ENCODE results near the gene SRMS.

Gene SRMS

DNA sequence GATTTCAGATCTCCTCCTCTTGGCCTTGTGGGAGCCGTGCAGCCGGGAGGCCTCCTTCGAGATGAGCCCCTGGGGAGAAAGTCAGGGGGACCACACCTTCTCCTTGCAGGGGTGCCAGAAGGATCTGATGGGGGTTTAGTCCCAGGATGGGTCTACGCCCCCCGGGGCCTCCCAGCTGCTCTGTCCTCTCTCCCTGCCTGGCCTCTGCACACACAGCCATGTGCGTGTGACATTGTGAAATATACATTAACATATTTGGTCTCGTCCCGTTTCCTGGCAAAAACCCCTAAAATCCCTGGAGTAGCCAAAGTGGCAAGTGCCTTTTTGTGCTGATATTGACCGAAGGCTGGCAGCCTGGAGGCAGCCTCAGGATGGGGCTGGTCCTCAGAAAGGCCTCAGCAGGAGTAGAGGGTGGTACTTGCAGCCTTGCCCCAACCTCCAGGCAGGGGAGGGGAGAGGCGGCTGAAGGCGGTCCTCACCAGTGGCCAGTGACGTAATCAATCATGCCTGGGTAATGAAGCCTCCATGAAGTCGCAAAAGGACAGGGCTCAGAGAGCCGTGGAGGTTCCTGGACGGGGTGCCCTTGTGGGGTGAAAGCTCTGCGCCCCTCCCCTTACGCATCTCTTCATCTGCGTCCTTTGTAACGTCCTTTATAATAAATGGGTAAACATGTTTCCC is 31.6 kb upstream of the SRMS start:
- H3K27ac ChIP-seq = no peak overlapping the region
- ChIA-PET POLR2A (ENCODE audit: low non-redundant PET) (no interaction called here), CTCF (interaction anchor here (0.7 to 1.6 kb wide), 2 partner anchors 41 to 346 kb away, joined by 3 to 6 read pairs; no protein-coding TSS in a partner anchor)
- DNase-seq (ENCODE audit: low spot score) = no peak
- TF ChIP-seq CTCF (conservative IDR thresholded peaks at IDR 0.05; ENCODE audit: low read depth) = no peak

- H3K27ac ChIP-seq = no peak overlapping the region
- CTCF ChIA-PET = interaction anchor here (0.7 to 1.6 kb wide), 2 partner anchors 40 to 345 kb away, joined by 3 to 6 read pairs; no protein-coding TSS in a partner anchor
- POLR2A ChIA-PET (ENCODE audit: low non-redundant PET) = no interaction called here
- no peak for TF ChIP-seq CTCF (conservative IDR thresholded peaks at IDR 0.05; ENCODE audit: low read depth)
- DNase-seq (ENCODE audit: low spot score) = no peak
Measured at GRCh38 chr20:63578224-63579016, 30.9 kb upstream of the SRMS start.

DNA sequence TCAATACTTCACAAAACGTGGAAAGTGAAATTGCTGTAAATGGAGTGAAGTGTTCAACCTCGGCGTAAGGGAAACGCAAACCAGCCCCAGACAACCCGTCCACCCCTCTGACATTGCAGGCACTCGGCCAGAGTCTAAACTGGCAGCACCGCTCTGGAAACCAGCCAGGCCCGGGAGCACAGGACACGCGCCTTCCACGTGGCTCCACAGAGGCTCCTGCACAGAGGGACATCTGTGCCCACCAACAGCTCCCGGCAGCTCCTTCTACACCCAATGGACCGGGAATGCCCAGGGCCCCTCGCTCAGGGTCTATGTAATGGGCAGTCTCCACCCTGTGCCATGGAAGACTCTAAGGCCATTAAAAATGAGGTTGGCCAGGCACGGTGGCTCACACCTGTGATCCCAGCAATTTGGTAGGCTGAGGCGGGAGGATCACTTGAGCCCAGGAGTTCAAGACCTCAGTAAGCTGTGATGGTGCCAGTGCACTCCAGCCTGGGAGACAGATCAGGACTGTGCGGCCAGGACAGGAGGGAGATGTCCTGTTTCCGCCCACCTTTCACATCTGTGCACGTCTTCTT is 29.9 kb upstream of the SRMS start:
- no peak for TF ChIP-seq CTCF (conservative IDR thresholded peaks at IDR 0.05; ENCODE audit: low read depth)
- ChIA-PET POLR2A (ENCODE audit: low non-redundant PET) (no interaction called here), CTCF (interaction anchor here (1.6 kb wide), 1 partner anchor 39 kb away, joined by 6 read pairs; no protein-coding TSS in a partner anchor)
- no peak for DNase-seq (ENCODE audit: low spot score)
- no peak overlapping the region for H3K27ac ChIP-seq

DNA sequence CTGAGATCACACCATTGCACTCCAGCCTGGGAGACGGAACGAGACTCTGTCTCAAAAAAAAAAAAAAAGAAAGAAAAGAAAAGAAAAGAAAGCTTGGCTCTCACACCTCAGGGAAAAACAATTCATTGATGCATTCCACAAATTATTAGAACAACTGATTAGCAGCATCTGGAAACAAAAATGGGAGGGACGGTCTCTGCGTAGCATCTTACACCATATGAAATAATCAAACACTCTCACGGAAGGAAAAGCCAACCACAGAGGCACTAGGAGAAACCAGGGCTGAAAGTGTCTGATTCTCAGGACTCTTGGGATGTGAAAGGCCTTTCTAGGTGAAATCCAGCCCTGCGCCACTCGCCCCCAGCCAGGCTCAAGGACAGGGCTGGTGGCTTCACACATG is 28.8 kb upstream of the SRMS start:
- no peak for TF ChIP-seq CTCF (conservative IDR thresholded peaks at IDR 0.05; ENCODE audit: low read depth)
- DNase-seq (ENCODE audit: low spot score) = no peak
- CTCF ChIA-PET = interaction anchor here (0.6 kb wide), 1 partner anchor 29 kb away, joined by 4 read pairs; the partner anchor contains the start of gene SRMS
- H3K27ac ChIP-seq = no peak overlapping the region
- POLR2A ChIA-PET (ENCODE audit: low non-redundant PET) = interaction anchor here (0.6 kb wide), 1 partner anchor 54 kb away, joined by 3 read pairs; no protein-coding TSS in a partner anchor

DNA sequence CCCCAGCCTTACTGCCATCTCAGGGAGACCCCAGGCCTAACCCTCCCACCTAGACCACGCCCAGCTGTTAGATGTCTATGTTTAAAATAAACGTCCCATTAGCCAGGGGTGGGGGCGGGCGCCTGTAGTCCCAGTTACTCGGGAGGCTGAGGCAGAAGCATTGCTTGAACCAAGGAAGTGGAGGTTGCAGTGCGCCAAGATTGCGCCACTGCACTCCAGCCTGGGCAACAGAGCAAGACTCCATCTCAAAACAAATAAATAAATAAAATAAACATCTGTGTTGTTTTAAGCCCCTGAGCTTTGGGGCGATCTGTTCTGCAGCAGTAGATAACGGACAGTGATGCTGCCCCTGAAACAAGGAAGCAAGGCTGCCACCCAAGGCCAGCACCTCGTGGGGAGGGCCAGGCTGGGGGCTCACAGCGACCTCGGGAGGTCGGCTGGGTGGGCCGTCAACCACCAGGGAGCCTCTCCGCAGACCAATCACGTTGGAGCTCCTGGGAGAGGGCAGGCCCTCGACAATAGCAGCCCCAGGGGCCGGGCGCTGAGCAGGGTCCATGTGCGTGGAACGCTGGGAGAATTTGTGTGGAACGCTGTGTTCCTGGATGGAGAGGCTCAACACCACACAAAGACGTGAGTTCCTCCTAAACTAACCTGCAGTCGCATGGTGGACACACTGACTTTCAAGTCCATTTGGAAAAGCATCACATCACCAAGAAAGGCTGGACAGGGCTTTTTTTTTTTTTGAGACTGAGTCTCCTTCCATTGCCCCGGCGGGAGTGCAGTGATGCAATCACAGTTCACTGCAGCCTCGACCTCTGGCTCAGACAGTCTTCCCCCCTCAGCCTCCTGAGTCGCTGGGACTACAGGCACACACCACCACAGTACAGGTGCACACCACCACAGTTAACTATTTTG is 27.5 kb upstream of the SRMS start:
- DNase-seq (ENCODE audit: low spot score) = no peak
- peak overlapping the region; percentile 80 for H3K27ac ChIP-seq
- CTCF ChIA-PET = interaction anchor here (0.6 to 2.5 kb wide), 5 partner anchors 37 to 405 kb away, joined by 3 to 15 read pairs (median 4); partner anchors contain the start of genes PTK6 and SAMD10
- TF ChIP-seq CTCF (conservative IDR thresholded peaks at IDR 0.05; ENCODE audit: low read depth) = no peak
- POLR2A ChIA-PET (ENCODE audit: low non-redundant PET) = interaction anchor here (1.2 to 1.7 kb wide), 2 partner anchors 38 to 40 kb away, joined by 4 to 5 read pairs; partner anchors contain the start of gene PTK6
